Upper lobe of left lung (tissue), 4 donors: ENCODE measurements around the gene RTL10.

Experiments
- CTCF ChIP-seq, 6 experiments: fragments of 450-650 bp in 4 of 6; fragments of 200-600 bp in 2 of 6; sonication (generic) in 2 of 6; IDR thresholded peaks; one replicate each; pipeline ENCODE4 v1.5.1; 2016 to 2019; ENCODE audit warnings: antibody characterized with exemption in 6 of 6
- EP300 ChIP-seq, 4 donors: sonication (generic); formaldehyde crosslinking; IDR thresholded peaks; one replicate each; pipeline ENCODE4 v1.5.1; 2017; ENCODE audit warnings: antibody characterized with exemption in 4 of 4, control low read depth in 2 of 4
- POLR2A ChIP-seq, 4 donors: fragments of 450-650 bp; IDR thresholded peaks; one replicate each; pipeline ENCODE4 v1.5.1; 2016 to 2017; ENCODE audit warnings: antibody characterized with exemption in 4 of 4, mild to moderate bottlenecking in 2 of 4
- POLR2AphosphoS5 ChIP-seq, 2 donors: sonication (generic); formaldehyde crosslinking; IDR thresholded peaks; one replicate each; pipeline ENCODE4 v1.5.1; 2017; ENCODE audit warnings: antibody characterized with exemption in 2 of 2

DNA sequence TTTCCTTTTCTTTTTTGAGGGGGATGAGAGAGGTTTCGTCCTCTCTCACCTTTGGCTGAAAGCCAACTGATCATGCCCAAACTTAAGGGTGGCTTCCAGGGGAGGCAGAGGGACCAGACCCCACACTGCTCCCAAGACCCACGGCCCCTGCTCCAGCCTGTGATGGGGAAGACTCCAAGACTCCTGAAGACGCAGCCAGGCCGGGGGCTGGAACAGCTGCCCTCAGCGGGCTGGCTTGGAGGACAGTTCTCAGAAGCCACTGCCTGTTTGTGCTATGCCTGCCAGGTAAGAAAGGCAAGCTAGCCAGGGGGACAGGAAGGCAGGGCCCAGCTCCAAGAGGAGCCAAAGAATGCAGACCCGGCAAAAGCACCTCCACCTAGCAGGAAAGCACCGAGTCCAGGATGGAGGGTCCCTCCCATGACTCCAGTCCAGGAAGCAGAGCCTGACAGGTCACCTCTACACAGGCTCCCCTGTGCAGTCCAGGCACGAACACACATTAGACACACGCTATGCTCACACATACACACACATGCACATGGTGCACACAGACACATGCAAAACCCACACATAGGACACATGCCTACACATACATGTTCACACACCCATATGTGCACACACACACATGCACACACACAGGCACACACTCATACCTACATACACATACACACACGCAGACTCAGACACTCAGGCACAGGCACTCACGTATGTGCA, 31.3 kb downstream of the RTL10 start:
- TF ChIP-seq CTCF (IDR thresholded peaks at IDR 0.05): no peak
- TF ChIP-seq POLR2A (IDR thresholded peaks at IDR 0.05): no peak
- no peak for TF ChIP-seq POLR2AphosphoS5 (IDR thresholded peaks at IDR 0.05)
- no peak for TF ChIP-seq EP300 (IDR thresholded peaks at IDR 0.05)
